ENCODE measurements around the gene ABL2.

- TF ChIP-seq POLR2AphosphoS5 (IDR thresholded peaks at IDR 0.05), result no peak
- TF ChIP-seq EP300 (IDR thresholded peaks at IDR 0.05), result no peak
- TF ChIP-seq CTCF (IDR thresholded peaks at IDR 0.05), result no peak
- no peak for TF ChIP-seq POLR2A (IDR thresholded peaks at IDR 0.05; ENCODE audit: low read depth)
Observed at GRCh38 chr1:179278920-179279319, 49.4 kb upstream of the ABL2 start.
